Measurements from ENCODE around the gene C2CD3.

The C2CD3 gene

DNA sequence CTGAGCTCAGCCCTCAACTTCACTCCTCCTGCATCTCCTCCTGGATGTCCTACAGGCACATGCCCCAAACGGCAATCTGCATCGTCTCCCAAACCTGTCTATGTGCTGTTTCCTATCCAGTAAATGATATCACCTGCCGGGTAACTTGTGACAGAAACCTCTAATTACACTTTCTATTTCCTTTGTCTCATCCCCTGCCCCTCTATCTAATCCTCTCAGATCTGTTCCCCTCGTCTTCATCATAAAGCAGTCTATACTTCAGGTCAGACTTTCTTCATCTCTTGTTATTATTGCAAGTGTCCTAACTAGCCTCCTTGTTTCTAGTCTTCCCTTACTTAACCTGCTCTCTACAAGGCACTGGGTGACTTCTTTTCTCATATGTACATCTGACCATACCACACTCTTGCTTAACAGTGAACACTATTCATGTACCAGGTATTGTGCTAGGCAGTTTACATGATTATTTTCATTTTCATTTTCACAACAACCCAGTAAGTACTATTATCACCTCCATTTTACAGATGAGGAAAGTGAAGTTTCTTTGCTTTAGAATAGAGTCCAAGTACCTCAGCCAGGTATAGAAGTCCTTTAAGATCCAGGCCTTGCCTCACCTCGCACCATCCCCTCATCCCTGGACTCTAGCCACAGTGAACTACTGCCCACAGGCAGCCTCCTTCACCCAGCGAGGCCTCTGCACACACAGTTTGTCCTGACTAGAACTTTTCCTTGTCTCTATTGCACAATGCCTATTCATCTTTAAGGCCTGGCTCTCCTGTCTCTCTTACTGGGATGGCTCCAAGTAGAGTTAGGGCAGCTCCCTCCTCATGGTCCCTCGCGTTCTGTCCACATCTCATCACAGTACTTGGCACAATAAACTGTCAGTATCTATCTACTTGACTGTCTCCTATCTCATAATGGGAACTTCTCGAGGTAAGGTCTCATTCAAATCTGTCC lies 139.8 kb downstream of the C2CD3 start:
- TF ChIP-seq, protein P1, sequence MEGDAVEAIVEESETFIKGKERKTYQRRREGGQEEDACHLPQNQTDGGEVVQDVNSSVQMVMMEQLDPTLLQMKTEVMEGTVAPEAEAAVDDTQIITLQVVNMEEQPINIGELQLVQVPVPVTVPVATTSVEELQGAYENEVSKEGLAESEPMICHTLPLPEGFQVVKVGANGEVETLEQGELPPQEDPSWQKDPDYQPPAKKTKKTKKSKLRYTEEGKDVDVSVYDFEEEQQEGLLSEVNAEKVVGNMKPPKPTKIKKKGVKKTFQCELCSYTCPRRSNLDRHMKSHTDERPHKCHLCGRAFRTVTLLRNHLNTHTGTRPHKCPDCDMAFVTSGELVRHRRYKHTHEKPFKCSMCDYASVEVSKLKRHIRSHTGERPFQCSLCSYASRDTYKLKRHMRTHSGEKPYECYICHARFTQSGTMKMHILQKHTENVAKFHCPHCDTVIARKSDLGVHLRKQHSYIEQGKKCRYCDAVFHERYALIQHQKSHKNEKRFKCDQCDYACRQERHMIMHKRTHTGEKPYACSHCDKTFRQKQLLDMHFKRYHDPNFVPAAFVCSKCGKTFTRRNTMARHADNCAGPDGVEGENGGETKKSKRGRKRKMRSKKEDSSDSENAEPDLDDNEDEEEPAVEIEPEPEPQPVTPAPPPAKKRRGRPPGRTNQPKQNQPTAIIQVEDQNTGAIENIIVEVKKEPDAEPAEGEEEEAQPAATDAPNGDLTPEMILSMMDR (IDR thresholded peaks at IDR 0.05; ENCODE audit: low read depth, low read length, missing control alignments): no peak
- H3K4me3 ChIP-seq (ENCODE audit: low read depth, low read length): no peak overlapping the region
- no peak for DNase-seq (ENCODE audit: low read depth)

DNA sequence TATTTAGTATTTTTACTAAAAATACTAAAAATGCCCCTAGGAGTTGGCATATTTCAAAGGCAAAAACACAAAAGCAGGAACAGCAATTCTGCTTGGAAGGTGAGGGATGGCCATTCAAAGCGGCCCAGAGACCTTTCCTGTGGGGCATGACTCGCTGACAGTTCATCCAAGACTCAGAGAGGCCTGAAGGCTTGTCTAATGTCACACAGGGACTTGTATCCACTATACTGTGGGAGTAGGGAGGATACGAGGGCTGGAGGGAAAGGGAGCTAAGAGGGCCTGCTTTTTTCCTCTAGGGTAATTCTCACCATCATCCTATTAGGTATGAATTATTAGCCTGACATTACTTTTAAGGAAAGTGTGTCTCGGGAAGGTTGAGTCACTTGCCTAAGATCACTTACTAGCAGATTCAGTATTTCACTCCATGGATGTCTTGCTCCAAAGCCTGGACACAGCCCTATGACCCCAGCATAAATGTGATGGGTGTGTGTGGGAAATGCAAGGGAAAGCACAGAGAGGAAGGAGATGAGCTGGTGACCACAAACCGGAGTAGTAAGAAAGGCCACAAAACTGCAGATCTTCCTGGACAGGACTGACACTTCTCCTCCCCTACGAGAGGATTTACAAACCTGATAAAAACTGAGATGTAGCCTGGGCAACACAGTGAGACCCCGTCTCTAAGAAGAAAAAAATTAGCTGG lies 145.2 kb downstream of the C2CD3 start:
- DNase-seq (ENCODE audit: low read depth): no peak
- TF ChIP-seq, protein P1 (IDR thresholded peaks at IDR 0.05; ENCODE audit: low read depth, low read length, missing control alignments): no peak
- no peak overlapping the region for H3K4me3 ChIP-seq (ENCODE audit: low read depth, low read length)

- TF ChIP-seq, protein P1 (IDR thresholded peaks at IDR 0.05; ENCODE audit: low read depth, low read length, missing control alignments): no peak
- DNase-seq (ENCODE audit: low read depth): no peak
- no peak overlapping the region for H3K4me3 ChIP-seq (ENCODE audit: low read depth, low read length)
These were observed 146.4 kb downstream of the C2CD3 start for GRCh38 chr11:74024261-74025029.

DNA sequence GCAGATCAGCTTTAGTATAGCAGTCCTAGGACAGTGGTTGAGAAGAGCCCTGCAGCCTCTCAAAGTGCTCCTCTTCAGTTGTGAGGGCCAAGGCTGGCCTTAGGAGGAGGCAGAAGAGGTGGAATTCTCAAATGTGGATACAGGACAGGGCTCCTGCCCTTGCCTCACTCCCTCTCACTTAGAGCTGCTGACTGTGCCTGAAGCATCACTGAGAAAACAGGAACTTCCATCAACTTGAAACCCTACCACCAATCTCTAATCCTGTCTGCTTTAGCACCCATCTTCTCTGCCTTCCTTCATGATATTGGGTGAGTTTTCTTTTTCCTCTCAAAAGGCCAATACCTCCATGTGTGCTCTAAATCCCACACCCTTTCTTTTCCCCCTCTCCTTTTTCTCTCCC lies 147.5 kb downstream of the C2CD3 start:
- H3K4me3 ChIP-seq (ENCODE audit: low read depth, low read length): no peak overlapping the region
- TF ChIP-seq, protein P1 (IDR thresholded peaks at IDR 0.05; ENCODE audit: low read depth, low read length, missing control alignments): no peak
- no peak for DNase-seq (ENCODE audit: low read depth)

- no peak overlapping the region for H3K4me3 ChIP-seq (ENCODE audit: low read depth, low read length)
- TF ChIP-seq, protein P1 (IDR thresholded peaks at IDR 0.05; ENCODE audit: low read depth, low read length, missing control alignments): no peak
- DNase-seq (ENCODE audit: low read depth): no peak
These were observed 148.3 kb downstream of the C2CD3 start for GRCh38 chr11:74022546-74022945.

DNA sequence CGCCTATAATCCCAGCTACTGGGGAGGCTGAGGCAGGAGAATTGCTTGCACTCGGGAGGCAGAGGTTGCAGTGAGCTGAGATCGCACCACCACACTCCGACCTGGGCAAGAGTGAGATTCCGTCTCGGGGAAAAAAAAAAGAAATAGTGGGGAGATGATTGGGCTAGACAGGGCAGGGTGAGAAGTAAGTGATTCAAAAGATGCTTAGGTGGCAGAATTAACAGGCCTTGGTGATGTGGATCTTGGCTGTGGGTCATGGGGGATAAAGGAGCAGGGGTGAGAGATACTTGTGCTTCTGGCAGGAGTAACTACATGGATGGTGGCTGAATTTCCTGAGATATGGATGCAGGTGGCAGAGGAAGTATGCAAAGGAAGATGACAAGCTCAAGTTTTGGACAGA lies 148.8 kb downstream of the C2CD3 start:
- TF ChIP-seq, protein P1 (IDR thresholded peaks at IDR 0.05; ENCODE audit: low read depth, low read length, missing control alignments): no peak

More for the DNA sequence above, 148.8 kb downstream of the C2CD3 start:
- no peak for DNase-seq (ENCODE audit: low read depth)
- no peak overlapping the region for H3K4me3 ChIP-seq (ENCODE audit: low read depth, low read length)
